ENCODE measurements around the gene EME1.

EME1 gene

GRCh38 chr17:50364061-50364458 lies 9.0 kb upstream of the EME1 start:
- no peak for DNase-seq

- no peak for DNase-seq
These were observed 8.3 kb upstream of the EME1 start for GRCh38 chr17:50364715-50365114.

GRCh38 chr17:50365165-50365564 lies 7.9 kb upstream of the EME1 start:
- DNase-seq, result no peak

- no peak for DNase-seq
These were observed 7.2 kb upstream of the EME1 start for GRCh38 chr17:50365649-50366393.

- DNase-seq, result no peak
These were observed 5.6 kb upstream of the EME1 start for GRCh38 chr17:50367401-50367800.

GRCh38 chr17:50370052-50370451 lies 3.0 kb upstream of the EME1 start:
- DNase-seq, result no peak

- no peak for DNase-seq
These were observed 1.5 kb upstream of the EME1 start for GRCh38 chr17:50371526-50371925.

- no peak for DNase-seq
These were observed 739 bp upstream of the EME1 start for GRCh38 chr17:50372222-50372757.

GRCh38 chr17:50373705-50374104 lies 676 bp downstream of the EME1 start:
- no peak for DNase-seq

GRCh38 chr17:50375858-50376538 lies 3.0 kb downstream of the EME1 start:
- no peak for DNase-seq

- DNase-seq, result no peak
These were observed 6.5 kb downstream of the EME1 start for GRCh38 chr17:50379351-50380132.

- no peak for DNase-seq
These were observed 7.6 kb downstream of the EME1 start for GRCh38 chr17:50380369-50381259.

GRCh38 chr17:50381260-50381815 lies 8.3 kb downstream of the EME1 start:
- no peak for DNase-seq

- DNase-seq, result no peak
These were observed 8.9 kb downstream of the EME1 start for GRCh38 chr17:50381920-50382319.

GRCh38 chr17:50382931-50383330 lies 9.9 kb downstream of the EME1 start:
- no peak for DNase-seq

- DNase-seq, result no peak
These were observed 13.5 kb downstream of the EME1 start for GRCh38 chr17:50386510-50386909.

- DNase-seq, result no peak
These were observed 15.7 kb downstream of the EME1 start for GRCh38 chr17:50388728-50389127.

GRCh38 chr17:50389534-50389933 lies 16.5 kb downstream of the EME1 start:
- DNase-seq, result no peak

GRCh38 chr17:50392621-50393020 lies 19.6 kb downstream of the EME1 start:
- DNase-seq, result no peak

GRCh38 chr17:50393700-50394099 lies 20.7 kb downstream of the EME1 start:
- DNase-seq, result no peak

GRCh38 chr17:50394711-50395110 lies 21.7 kb downstream of the EME1 start:
- DNase-seq, result no peak

Measured in stimulated activated CD4-positive, alpha-beta T cell treated with anti-CD3 and anti-CD28 coated beads, Interleukin-1b, Interleukin-23, amount 100 ng/mL, for 48 hours (primary cell).